ENCODE data around the gene TMEM183A. TPM values are rescaled to one million over a fixed set of nuclear protein-coding genes. Genes with fewer than 3 reads are reported as not detected.

TMEM183A gene
- total and polyA plus RNA-seq, 9 of the 15 experiments (the other 6 are each of a cell fraction or from before 2014, with no cell fraction given), result 23.4 to 190 (median 124) TPM

DNA sequence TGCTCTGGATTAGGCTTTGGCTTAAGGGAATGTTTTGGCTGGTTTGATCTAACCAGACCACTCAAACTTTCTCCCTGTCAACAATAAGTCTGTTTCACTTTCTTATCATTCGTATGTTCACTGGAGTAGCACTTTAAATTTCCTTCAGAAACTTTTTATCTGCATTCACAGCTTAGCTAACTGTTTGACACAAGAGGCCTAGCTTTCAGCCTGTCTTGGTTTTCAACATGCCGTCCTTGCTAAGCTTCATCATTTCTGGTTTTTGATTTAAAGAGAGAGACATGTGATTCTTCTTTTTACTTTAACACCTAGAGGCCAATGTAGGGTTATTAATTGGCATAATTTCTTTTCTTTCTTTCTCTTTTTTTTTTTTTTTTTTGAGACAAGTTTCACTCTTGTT, 25.2 kb upstream of the TMEM183A start (continued):
- TF ChIP-seq, protein P1, sequence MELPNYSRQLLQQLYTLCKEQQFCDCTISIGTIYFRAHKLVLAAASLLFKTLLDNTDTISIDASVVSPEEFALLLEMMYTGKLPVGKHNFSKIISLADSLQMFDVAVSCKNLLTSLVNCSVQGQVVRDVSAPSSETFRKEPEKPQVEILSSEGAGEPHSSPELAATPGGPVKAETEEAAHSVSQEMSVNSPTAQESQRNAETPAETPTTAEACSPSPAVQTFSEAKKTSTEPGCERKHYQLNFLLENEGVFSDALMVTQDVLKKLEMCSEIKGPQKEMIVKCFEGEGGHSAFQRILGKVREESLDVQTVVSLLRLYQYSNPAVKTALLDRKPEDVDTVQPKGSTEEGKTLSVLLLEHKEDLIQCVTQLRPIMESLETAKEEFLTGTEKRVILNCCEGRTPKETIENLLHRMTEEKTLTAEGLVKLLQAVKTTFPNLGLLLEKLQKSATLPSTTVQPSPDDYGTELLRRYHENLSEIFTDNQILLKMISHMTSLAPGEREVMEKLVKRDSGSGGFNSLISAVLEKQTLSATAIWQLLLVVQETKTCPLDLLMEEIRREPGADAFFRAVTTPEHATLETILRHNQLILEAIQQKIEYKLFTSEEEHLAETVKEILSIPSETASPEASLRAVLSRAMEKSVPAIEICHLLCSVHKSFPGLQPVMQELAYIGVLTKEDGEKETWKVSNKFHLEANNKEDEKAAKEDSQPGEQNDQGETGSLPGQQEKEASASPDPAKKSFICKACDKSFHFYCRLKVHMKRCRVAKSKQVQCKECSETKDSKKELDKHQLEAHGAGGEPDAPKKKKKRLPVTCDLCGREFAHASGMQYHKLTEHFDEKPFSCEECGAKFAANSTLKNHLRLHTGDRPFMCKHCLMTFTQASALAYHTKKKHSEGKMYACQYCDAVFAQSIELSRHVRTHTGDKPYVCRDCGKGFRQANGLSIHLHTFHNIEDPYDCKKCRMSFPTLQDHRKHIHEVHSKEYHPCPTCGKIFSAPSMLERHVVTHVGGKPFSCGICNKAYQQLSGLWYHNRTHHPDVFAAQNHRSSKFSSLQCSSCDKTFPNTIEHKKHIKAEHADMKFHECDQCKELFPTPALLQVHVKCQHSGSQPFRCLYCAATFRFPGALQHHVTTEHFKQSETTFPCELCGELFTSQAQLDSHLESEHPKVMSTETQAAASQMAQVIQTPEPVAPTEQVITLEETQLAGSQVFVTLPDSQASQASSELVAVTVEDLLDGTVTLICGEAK (IDR thresholded peaks at IDR 0.05), result 0 out of 2 replicates have a peak, but pooled peaks have one; percentile 27
- TF ChIP-seq, protein P1 (CRISPR knock-in tag; IDR thresholded peaks at IDR 0.05), result no peak
- TF ChIP-seq FOXM1 (IDR thresholded peaks at IDR 0.05; ENCODE audit: low read depth), result peak; percentile 38; the same call in 1 of the 2 replicates
- TF ChIP-seq FOXM1 (CRISPR knock-in tag; IDR thresholded peaks at IDR 0.05; ENCODE audit: low read depth), result no peak
- 0 out of 4 replicates have a peak, but pooled peaks of 1 of the 2 experiments have one; percentile 24 for TF ChIP-seq HDAC1 (IDR thresholded peaks at IDR 0.05)
- peak; percentile 60 for TF ChIP-seq L3MBTL2 (IDR thresholded peaks at IDR 0.05)
- TF ChIP-seq KDM1A (IDR thresholded peaks at IDR 0.05), result peak; percentile 57; a peak in 3 of 4 replicates
- no peak for TF ChIP-seq U2AF2 (optimal IDR thresholded peaks at IDR 0.05; ENCODE audit: low read depth, low read length)
- peak in 1 of 2 experiments; percentile 41; a peak in 1 of 4 replicates for TF ChIP-seq TRIM24 (IDR thresholded peaks at IDR 0.05)
- TF ChIP-seq, protein P2, sequence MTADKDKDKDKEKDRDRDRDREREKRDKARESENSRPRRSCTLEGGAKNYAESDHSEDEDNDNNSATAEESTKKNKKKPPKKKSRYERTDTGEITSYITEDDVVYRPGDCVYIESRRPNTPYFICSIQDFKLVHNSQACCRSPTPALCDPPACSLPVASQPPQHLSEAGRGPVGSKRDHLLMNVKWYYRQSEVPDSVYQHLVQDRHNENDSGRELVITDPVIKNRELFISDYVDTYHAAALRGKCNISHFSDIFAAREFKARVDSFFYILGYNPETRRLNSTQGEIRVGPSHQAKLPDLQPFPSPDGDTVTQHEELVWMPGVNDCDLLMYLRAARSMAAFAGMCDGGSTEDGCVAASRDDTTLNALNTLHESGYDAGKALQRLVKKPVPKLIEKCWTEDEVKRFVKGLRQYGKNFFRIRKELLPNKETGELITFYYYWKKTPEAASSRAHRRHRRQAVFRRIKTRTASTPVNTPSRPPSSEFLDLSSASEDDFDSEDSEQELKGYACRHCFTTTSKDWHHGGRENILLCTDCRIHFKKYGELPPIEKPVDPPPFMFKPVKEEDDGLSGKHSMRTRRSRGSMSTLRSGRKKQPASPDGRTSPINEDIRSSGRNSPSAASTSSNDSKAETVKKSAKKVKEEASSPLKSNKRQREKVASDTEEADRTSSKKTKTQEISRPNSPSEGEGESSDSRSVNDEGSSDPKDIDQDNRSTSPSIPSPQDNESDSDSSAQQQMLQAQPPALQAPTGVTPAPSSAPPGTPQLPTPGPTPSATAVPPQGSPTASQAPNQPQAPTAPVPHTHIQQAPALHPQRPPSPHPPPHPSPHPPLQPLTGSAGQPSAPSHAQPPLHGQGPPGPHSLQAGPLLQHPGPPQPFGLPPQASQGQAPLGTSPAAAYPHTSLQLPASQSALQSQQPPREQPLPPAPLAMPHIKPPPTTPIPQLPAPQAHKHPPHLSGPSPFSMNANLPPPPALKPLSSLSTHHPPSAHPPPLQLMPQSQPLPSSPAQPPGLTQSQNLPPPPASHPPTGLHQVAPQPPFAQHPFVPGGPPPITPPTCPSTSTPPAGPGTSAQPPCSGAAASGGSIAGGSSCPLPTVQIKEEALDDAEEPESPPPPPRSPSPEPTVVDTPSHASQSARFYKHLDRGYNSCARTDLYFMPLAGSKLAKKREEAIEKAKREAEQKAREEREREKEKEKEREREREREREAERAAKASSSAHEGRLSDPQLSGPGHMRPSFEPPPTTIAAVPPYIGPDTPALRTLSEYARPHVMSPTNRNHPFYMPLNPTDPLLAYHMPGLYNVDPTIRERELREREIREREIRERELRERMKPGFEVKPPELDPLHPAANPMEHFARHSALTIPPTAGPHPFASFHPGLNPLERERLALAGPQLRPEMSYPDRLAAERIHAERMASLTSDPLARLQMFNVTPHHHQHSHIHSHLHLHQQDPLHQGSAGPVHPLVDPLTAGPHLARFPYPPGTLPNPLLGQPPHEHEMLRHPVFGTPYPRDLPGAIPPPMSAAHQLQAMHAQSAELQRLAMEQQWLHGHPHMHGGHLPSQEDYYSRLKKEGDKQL (CRISPR knock-in tag; IDR thresholded peaks at IDR 0.05; ENCODE audit: borderline replicate concordance), result no peak
- no peak for TF ChIP-seq ARHGAP35 (IDR thresholded peaks at IDR 0.05; ENCODE audit: partially characterized antibody)
- no peak for TF ChIP-seq ZNF232 (CRISPR knock-in tag; IDR thresholded peaks at IDR 0.05)
- peak; percentile 76 for TF ChIP-seq SMARCA4 (IDR thresholded peaks at IDR 0.05)
- TF ChIP-seq BRD4 (IDR thresholded peaks at IDR 0.05), result no peak
- no peak for TF ChIP-seq ZFPM2 (CRISPR knock-in tag; IDR thresholded peaks at IDR 0.05)
- no peak for TF ChIP-seq ZNF584 (CRISPR knock-in tag; IDR thresholded peaks at IDR 0.05; ENCODE audit: low read depth)
- no peak for TF ChIP-seq TEAD1 (CRISPR knock-in tag; IDR thresholded peaks at IDR 0.05)
